ENCODE measurements around the gene CHST10.

GRCh38 chr2:100413571-100413970 is 3.9 kb downstream of the CHST10 start:
- no peak for TF ChIP-seq JUN (CRISPR knock-in tag; IDR thresholded peaks at IDR 0.05)
- TF ChIP-seq CTCF (IDR thresholded peaks at IDR 0.05), result no peak
- TF ChIP-seq SOX15 (CRISPR knock-in tag; IDR thresholded peaks at IDR 0.05), result no peak
- TF ChIP-seq CREM (CRISPR knock-in tag; IDR thresholded peaks at IDR 0.05), result no peak
- TF ChIP-seq ZBTB21 (CRISPR knock-in tag; IDR thresholded peaks at IDR 0.05; ENCODE audit: borderline replicate concordance), result no peak
- TF ChIP-seq CREB1 (CRISPR knock-in tag; IDR thresholded peaks at IDR 0.05), result no peak
- no peak for TF ChIP-seq MAX (CRISPR knock-in tag; IDR thresholded peaks at IDR 0.05)
- no peak for TF ChIP-seq FOXK1 (CRISPR knock-in tag; IDR thresholded peaks at IDR 0.05)
- TF ChIP-seq USF1 (CRISPR knock-in tag; IDR thresholded peaks at IDR 0.05), result no peak
- no peak for TF ChIP-seq ZNF512 (CRISPR knock-in tag; IDR thresholded peaks at IDR 0.05; ENCODE audit: borderline replicate concordance)
- no peak for TF ChIP-seq HMGXB4 (CRISPR knock-in tag; IDR thresholded peaks at IDR 0.05)
- TF ChIP-seq TCF7 (CRISPR knock-in tag; IDR thresholded peaks at IDR 0.05; ENCODE audit: low read depth), result no peak

Measured in WTC11 (cell line).